Right lobe of liver (tissue), 4 donors: ENCODE data around the gene PML.
A peak's percentile ranks its signal among the peaks of the same experiment; 100 is the strongest.

Experiments
- CTCF ChIP-seq, 4 donors: fragments of 200-600 bp in 3 of 4; fragments of 450-650 bp in 1 of 4; IDR thresholded peaks; one replicate each; pipeline versions ENCODE4 v1.5.1 to v1.8.0; 2016 to 2022; ENCODE audit warnings: antibody characterized with exemption in 4 of 4, mild to moderate bottlenecking in 2 of 4
- POLR2A ChIP-seq: fragments of 450-650 bp; IDR thresholded peaks from one replicate; pipeline ENCODE4 v1.6.1; 2017; ENCODE audit warnings: antibody characterized with exemption, mild to moderate bottlenecking
- donor health status: DM: no; HTN: no; CAD: no.
- donor health status: DM: no; HTN: no; CAD: no.
- donor health status: DM: no; HTN: yes; CAD: no.

GRCh38 chr15:73994413-73994883 lies at the start of gene PML:
- TF ChIP-seq POLR2A (peak; percentile 79), CTCF (IDR thresholded peaks at IDR 0.05) (peak in 1 of 4 donors; percentile 5)
